Mesendoderm (in vitro differentiated cells): ENCODE results near the gene ASB5.
A peak's percentile ranks its signal among the peaks of the same experiment; 100 is the strongest.

Experiments
- DNase-seq: peaks from one replicate; pipeline ENCODE4 v3.0.0; 2013
- H2AK5ac ChIP-seq: 2 replicates; pipeline ENCODE4 v1.6.1; 2013; ENCODE audit warnings: low read length, inconsistent platforms
- H2BK120ac ChIP-seq: 2 replicates; pipeline ENCODE4 v1.6.1; 2013; ENCODE audit warnings: low read depth, mild to moderate bottlenecking, low read length, moderate library complexity, mixed read lengths
- H2BK15ac ChIP-seq: replicated peaks from 2 replicates; pipeline ENCODE4 v1.6.1; 2013; ENCODE audit warnings: low read depth, mild to moderate bottlenecking, moderate library complexity
- H2BK5ac ChIP-seq: 2 replicates; pipeline ENCODE4 v1.6.1; 2013; ENCODE audit warnings: low read length, inconsistent platforms
- H3K18ac ChIP-seq: 2 replicates; pipeline ENCODE4 v1.6.1; 2013; ENCODE audit warnings: mild to moderate bottlenecking, low read length, mixed read lengths
- H3K23ac ChIP-seq: one replicate; pipeline ENCODE4 v1.6.1; 2013; ENCODE audit warnings: low read length
- H3K27ac ChIP-seq: 2 replicates; pipeline ENCODE4 v1.5.1; 2013; ENCODE audit warnings: low read depth, mild to moderate bottlenecking, inconsistent platforms, low read length, moderate library complexity
- H3K27me3 ChIP-seq: 2 replicates; pipeline ENCODE4 v1.6.1; 2013; ENCODE audit warnings: low read length, control low read depth, mild to moderate bottlenecking, inconsistent platforms; ENCODE audit not compliant: insufficient read depth, poor library complexity
- H3K36me3 ChIP-seq: 2 replicates; pipeline ENCODE4 v1.6.1; 2013; ENCODE audit warnings: low read length, inconsistent platforms; ENCODE audit not compliant: control insufficient read depth, insufficient read depth
- H3K4ac ChIP-seq: one replicate; pipeline ENCODE4 v1.6.1; 2013; ENCODE audit warnings: low read depth, mild to moderate bottlenecking, low read length, moderate library complexity
- H3K4me1 ChIP-seq: 2 replicates; pipeline ENCODE4 v1.6.1; 2013; ENCODE audit warnings: low read depth, low read length, inconsistent platforms; ENCODE audit not compliant: control insufficient read depth
- H3K4me2 ChIP-seq: 2 replicates; pipeline ENCODE4 v1.6.1; 2013; ENCODE audit warnings: low read length
- H3K4me3 ChIP-seq: 2 replicates; pipeline ENCODE4 v1.5.1; 2013; ENCODE audit warnings: mild to moderate bottlenecking, low read length
- H3K56ac ChIP-seq: one replicate; pipeline ENCODE4 v1.6.1; 2013; ENCODE audit warnings: low read length
- H3K79me1 ChIP-seq: 2 replicates; pipeline ENCODE4 v1.6.1; 2013; ENCODE audit warnings: low read length, inconsistent platforms
- H3K79me2 ChIP-seq: 2 replicates; pipeline ENCODE4 v1.6.1; 2013; ENCODE audit warnings: mild to moderate bottlenecking, low read length; ENCODE audit not compliant: control insufficient read depth, insufficient read depth
- H3K9ac ChIP-seq: 2 replicates; pipeline ENCODE4 v1.6.1; 2013; ENCODE audit warnings: low read length, inconsistent platforms
- H4K5ac ChIP-seq: one replicate; pipeline ENCODE4 v1.6.1; 2013; ENCODE audit warnings: low read length
- H4K8ac ChIP-seq: one replicate; pipeline ENCODE4 v1.6.1; 2013; ENCODE audit warnings: low read depth, mild to moderate bottlenecking, control low read depth, low read length, moderate library complexity
- WGBS: extraction: QIAGEN DNeasy Blood & Tissue Kit; methylation state at CpG from one replicate; pipeline ENCODE4 v1.1.7; 2013; ENCODE audit warnings: low lambda C conversion rate, missing lambda C conversion rate; ENCODE audit not compliant: insufficient coverage; ENCODE audit errors: extremely low coverage; 5-methylcytosine and 5-hydroxymethylcytosine counted together

Gene ASB5

DNA sequence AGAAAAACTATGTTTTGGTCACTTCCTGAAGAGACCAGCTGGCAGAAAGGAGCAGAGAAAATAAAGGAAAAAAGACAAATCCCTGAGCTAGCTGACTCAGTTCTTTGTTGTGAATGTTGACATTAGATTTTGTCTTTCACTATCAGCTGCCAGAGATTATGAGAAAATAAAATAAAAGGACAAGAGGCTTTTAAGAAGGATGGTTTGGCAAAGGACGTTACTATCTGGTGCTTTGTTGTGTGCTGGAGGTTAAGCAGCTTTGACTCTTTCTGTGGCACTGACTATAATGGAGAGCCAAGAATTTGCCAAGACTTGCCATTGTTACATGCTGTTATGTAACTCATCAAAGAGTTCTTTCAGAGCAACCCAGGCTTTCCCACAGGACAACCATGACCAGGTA is 12.1 kb downstream of the ASB5 start:
- no peaks in the 10 kb centered on the region for H3K79me2 ChIP-seq
- peak overlapping the region; percentile 39 for H3K18ac ChIP-seq
- H3K23ac ChIP-seq, result no peak overlapping the region
- no peaks in the 10 kb centered on the region for H3K79me1 ChIP-seq
- peak overlapping the region; percentile 88 for H2BK120ac ChIP-seq
- no CpG with 5 or more reads among the region's 1 CpG for WGBS
- H3K4ac ChIP-seq, result no peak overlapping the region
- H2BK5ac ChIP-seq, result no peak overlapping the region
- peaks cover 2% of the 10 kb centered on the region for H3K27me3 ChIP-seq
- H3K4me1 ChIP-seq, result peaks cover 2% of the 10 kb centered on the region
- no peak overlapping the region for H3K56ac ChIP-seq
- H2AK5ac ChIP-seq, result no peak overlapping the region
- H3K27ac ChIP-seq, result no peak overlapping the region
- H3K36me3 ChIP-seq, result no peaks in the 10 kb centered on the region
- H3K4me2 ChIP-seq, result no peak overlapping the region
- DNase-seq, result no peak
- H2BK15ac ChIP-seq, result no peak overlapping the region
- H3K9ac ChIP-seq, result no peak overlapping the region
- H4K8ac ChIP-seq, result no peak overlapping the region
- no peak overlapping the region for H3K4me3 ChIP-seq
- no peak overlapping the region for H4K5ac ChIP-seq

DNA sequence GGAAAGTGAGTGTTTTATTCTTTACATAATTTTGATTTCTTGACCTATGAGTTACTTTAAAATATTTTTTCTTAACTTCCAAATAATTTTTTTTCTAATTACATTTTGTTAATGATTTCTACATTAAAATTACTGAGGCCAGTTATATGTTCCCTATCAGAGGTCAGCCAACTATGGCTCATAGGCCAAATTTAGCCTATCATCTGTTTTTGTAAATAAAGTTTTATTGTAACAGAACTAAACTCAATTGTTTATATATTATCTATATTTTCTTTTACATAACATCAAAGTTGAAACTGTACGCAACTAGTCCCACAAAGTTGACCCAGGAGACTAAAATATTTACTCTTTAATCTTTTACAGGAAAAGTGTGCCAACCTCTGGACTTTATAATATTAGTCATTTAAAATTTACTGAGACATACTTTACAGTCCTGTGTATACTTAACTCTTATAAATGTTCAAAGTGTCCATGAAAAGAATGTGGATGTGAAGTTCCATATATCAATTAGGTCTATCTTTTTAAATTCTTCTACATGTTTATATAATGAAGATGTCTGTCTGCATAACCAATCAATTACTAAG is 26.2 kb downstream of the ASB5 start:
- Histone ChIP-seq H3K27me3 (no peaks in the 10 kb centered on the region), H3K79me2 (no peaks in the 10 kb centered on the region)
- no CpG with 5 or more reads among the region's 1 CpG for WGBS

DNA sequence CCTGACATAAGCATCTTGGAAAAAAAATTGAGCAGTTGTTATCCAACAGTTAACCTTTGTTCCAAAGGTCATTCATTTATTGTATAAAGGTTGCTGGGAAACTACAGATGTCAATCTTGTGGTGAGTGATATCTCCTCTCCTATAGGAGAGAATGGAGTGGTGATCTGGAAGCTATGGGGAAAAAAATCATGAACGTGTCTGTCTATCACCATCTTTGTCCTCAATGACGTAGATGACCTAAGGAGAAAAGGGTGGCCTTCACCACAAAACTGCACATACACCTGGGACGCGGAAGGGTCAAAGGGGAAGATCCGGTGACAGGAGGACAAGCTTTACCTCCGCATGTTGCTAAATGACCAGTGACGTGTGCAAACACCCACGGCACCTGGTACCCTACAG is 27.3 kb downstream of the ASB5 start:
- Histone ChIP-seq H3K18ac (no peak overlapping the region), H3K79me1 (no peaks in the 10 kb centered on the region), H3K79me2 (no peaks in the 10 kb centered on the region), H3K4me1 (peaks cover 5% of the 10 kb centered on the region), H3K27me3 (no peaks in the 10 kb centered on the region), H3K36me3 (no peaks in the 10 kb centered on the region), H2AK5ac (no peak overlapping the region), H3K4me2 (no peak overlapping the region), H3K9ac (no peak overlapping the region), H2BK5ac (no peak overlapping the region), H3K4me3 (no peak overlapping the region), H2BK15ac (no peak overlapping the region), H3K23ac (no peak overlapping the region), H4K5ac (no peak overlapping the region), H2BK120ac (no peak overlapping the region), H3K27ac (no peak overlapping the region), H4K8ac (no peak overlapping the region), H3K4ac (no peak overlapping the region), H3K56ac (no peak overlapping the region)
- no CpG with 5 or more reads among the region's 8 CpGs for WGBS
- DNase-seq, result no peak

More for the DNA sequence above, 26.2 kb downstream of the ASB5 start:
- Histone ChIP-seq H3K4me1 (peaks cover 5% of the 10 kb centered on the region), H3K4me3 (no peak overlapping the region), H3K4me2 (no peak overlapping the region), H3K4ac (no peak overlapping the region), H3K18ac (no peak overlapping the region), H3K36me3 (no peaks in the 10 kb centered on the region), H2BK5ac (no peak overlapping the region), H2BK15ac (no peak overlapping the region), H2AK5ac (no peak overlapping the region), H3K9ac (no peak overlapping the region), H4K8ac (no peak overlapping the region), H4K5ac (no peak overlapping the region), H3K79me1 (no peaks in the 10 kb centered on the region), H3K23ac (no peak overlapping the region), H2BK120ac (no peak overlapping the region), H3K56ac (no peak overlapping the region), H3K27ac (no peak overlapping the region)
- no peak for DNase-seq

GRCh38 chr4:176238826-176239225 is 30.2 kb downstream of the ASB5 start:
- no peak overlapping the region for H3K4ac ChIP-seq
- H3K23ac ChIP-seq, result no peak overlapping the region
- H3K56ac ChIP-seq, result no peak overlapping the region
- no peaks in the 10 kb centered on the region for H3K79me2 ChIP-seq
- H4K5ac ChIP-seq, result no peak overlapping the region
- no peak overlapping the region for H3K18ac ChIP-seq
- H2BK120ac ChIP-seq, result no peak overlapping the region
- H3K9ac ChIP-seq, result no peak overlapping the region
- H3K36me3 ChIP-seq, result no peaks in the 10 kb centered on the region
- no peaks in the 10 kb centered on the region for H3K79me1 ChIP-seq
- H4K8ac ChIP-seq, result no peak overlapping the region
- H3K4me3 ChIP-seq, result no peak overlapping the region
- peaks cover 5% of the 10 kb centered on the region for H3K4me1 ChIP-seq
- DNase-seq, result peak; percentile 56
- WGBS, result no CpG with 5 or more reads among the region's 4 CpGs
- H3K27ac ChIP-seq, result no peak overlapping the region
- H2BK15ac ChIP-seq, result no peak overlapping the region
- H3K27me3 ChIP-seq, result no peaks in the 10 kb centered on the region
- no peak overlapping the region for H2AK5ac ChIP-seq
- no peak overlapping the region for H3K4me2 ChIP-seq
- H2BK5ac ChIP-seq, result no peak overlapping the region

- Histone ChIP-seq H4K8ac (no peak overlapping the region), H3K4ac (no peak overlapping the region), H3K27me3 (no peaks in the 10 kb centered on the region), H3K4me2 (no peak overlapping the region), H3K36me3 (no peaks in the 10 kb centered on the region), H4K5ac (no peak overlapping the region), H3K79me1 (no peaks in the 10 kb centered on the region), H3K4me1 (peaks cover 5% of the 10 kb centered on the region), H3K79me2 (no peaks in the 10 kb centered on the region), H3K9ac (no peak overlapping the region), H2BK5ac (no peak overlapping the region), H2BK120ac (no peak overlapping the region), H2BK15ac (no peak overlapping the region), H3K18ac (no peak overlapping the region), H2AK5ac (no peak overlapping the region), H3K4me3 (no peak overlapping the region), H3K23ac (no peak overlapping the region), H3K56ac (no peak overlapping the region), H3K27ac (no peak overlapping the region)
- no peak for DNase-seq
- no CpG with 5 or more reads among the region's 7 CpGs for WGBS
Measured at GRCh38 chr4:176238157-176238610, 30.8 kb downstream of the ASB5 start.

GRCh38 chr4:176236946-176237345 is 32.1 kb downstream of the ASB5 start:
- no peak overlapping the region for H2BK5ac ChIP-seq
- no peaks in the 10 kb centered on the region for H3K79me2 ChIP-seq
- H3K9ac ChIP-seq, result no peak overlapping the region
- no peak overlapping the region for H2BK120ac ChIP-seq
- H3K27me3 ChIP-seq, result no peaks in the 10 kb centered on the region
- no peak overlapping the region for H4K8ac ChIP-seq
- H3K27ac ChIP-seq, result no peak overlapping the region
- H3K4ac ChIP-seq, result no peak overlapping the region
- H3K18ac ChIP-seq, result no peak overlapping the region
- H3K56ac ChIP-seq, result no peak overlapping the region
- WGBS, result no CpG with 5 or more reads among the region's 5 CpGs
- DNase-seq, result no peak
- no peaks in the 10 kb centered on the region for H3K79me1 ChIP-seq
- no peak overlapping the region for H3K4me2 ChIP-seq
- H2AK5ac ChIP-seq, result no peak overlapping the region
- H3K4me1 ChIP-seq, result peaks cover 5% of the 10 kb centered on the region
- no peak overlapping the region for H3K23ac ChIP-seq
- no peaks in the 10 kb centered on the region for H3K36me3 ChIP-seq
- no peak overlapping the region for H2BK15ac ChIP-seq
- H4K5ac ChIP-seq, result no peak overlapping the region
- no peak overlapping the region for H3K4me3 ChIP-seq
